Effector CD8-positive, alpha-beta T cell (primary cell): ENCODE data around the gene GABRR3.
"Not testable (repeated sequence)": the region's sequence is repeated elsewhere in the genome, so short reads cannot be mapped to it uniquely, and the experiment has no call there.

Experiments
- DNase-seq: peaks from one replicate; lab custom pipeline; 2025; lab: John Stamatoyannopoulos, UW

Gene GABRR3

GRCh38 chr3:98021830-98022560 is 13.1 kb downstream of the GABRR3 start:
- DNase-seq, result no peak

GRCh38 chr3:98020412-98020811 is 14.7 kb downstream of the GABRR3 start:
- DNase-seq, result no peak

- no peak for DNase-seq
Observed at GRCh38 chr3:98018301-98018700, 16.8 kb downstream of the GABRR3 start.

GRCh38 chr3:98014268-98014585 is 20.9 kb downstream of the GABRR3 start:
- no peak for DNase-seq

- no peak for DNase-seq
Observed at GRCh38 chr3:98013411-98014267, 21.5 kb downstream of the GABRR3 start.

GRCh38 chr3:98012979-98013378 is 22.1 kb downstream of the GABRR3 start:
- DNase-seq, result no peak

- not testable (repeated sequence) for DNase-seq
Observed at GRCh38 chr3:98010883-98011449, 24.1 kb downstream of the GABRR3 start.

- no peak for DNase-seq
Observed at GRCh38 chr3:98010194-98010882, 24.8 kb downstream of the GABRR3 start.

- DNase-seq, result no peak
Observed at GRCh38 chr3:98008855-98009254, 26.3 kb downstream of the GABRR3 start.

- DNase-seq, result no peak
Observed at GRCh38 chr3:98005438-98005837, 29.7 kb downstream of the GABRR3 start.

- DNase-seq, result no peak
Observed at GRCh38 chr3:98004721-98005120, 30.4 kb downstream of the GABRR3 start.

- no peak for DNase-seq
Observed at GRCh38 chr3:98003306-98003969, 31.7 kb downstream of the GABRR3 start.

GRCh38 chr3:98002717-98003116 is 32.4 kb downstream of the GABRR3 start:
- DNase-seq, result no peak

- DNase-seq, result no peak
Observed at GRCh38 chr3:97999994-98000393, 35.1 kb downstream of the GABRR3 start.

- no peak for DNase-seq
Observed at GRCh38 chr3:97999103-97999502, 36.0 kb downstream of the GABRR3 start.

- DNase-seq, result no peak
Observed at GRCh38 chr3:97996988-97997387, 38.1 kb downstream of the GABRR3 start.

GRCh38 chr3:97994328-97994945 is 40.7 kb downstream of the GABRR3 start:
- no peak for DNase-seq

GRCh38 chr3:97993526-97993925 is 41.6 kb downstream of the GABRR3 start:
- no peak for DNase-seq

- no peak for DNase-seq
Observed at GRCh38 chr3:97992547-97993173, 42.5 kb downstream of the GABRR3 start.

- DNase-seq, result no peak
Observed at GRCh38 chr3:97991293-97991682, 43.8 kb downstream of the GABRR3 start.
